ENCODE data around the gene KRT86.

Gene KRT86

DNA sequence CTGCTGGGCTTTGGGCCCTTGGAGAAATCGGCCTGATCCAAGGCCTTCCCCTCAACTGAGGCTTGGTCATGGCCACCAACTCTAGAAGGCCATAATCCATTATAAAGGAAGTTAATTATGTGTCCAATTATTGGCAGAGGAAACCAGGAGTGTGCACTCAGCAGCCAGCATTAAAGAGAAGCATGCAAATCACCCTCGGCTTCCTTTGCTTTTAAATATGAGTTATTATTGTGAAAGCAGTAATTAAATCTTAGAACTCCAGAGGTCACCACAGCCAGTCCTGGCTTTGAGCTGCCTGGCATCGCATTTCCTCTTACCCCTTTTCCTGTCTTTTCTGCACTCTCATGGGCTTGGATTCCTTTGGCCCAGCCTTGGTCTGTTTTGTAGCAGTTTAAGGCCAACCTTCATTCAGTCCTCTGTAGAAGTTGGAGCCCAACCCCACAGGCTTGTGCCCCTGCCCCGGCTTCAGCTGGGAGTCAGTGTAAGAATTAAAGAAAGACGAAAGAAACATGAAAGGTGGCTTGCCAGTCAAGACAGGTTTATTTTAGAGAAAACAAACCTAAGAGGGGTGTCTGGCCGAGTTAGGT lies 14.7 kb upstream of the KRT86 start:
- DNase-seq (ENCODE audit: low read depth) = no peak
- TF ChIP-seq, protein P1, sequence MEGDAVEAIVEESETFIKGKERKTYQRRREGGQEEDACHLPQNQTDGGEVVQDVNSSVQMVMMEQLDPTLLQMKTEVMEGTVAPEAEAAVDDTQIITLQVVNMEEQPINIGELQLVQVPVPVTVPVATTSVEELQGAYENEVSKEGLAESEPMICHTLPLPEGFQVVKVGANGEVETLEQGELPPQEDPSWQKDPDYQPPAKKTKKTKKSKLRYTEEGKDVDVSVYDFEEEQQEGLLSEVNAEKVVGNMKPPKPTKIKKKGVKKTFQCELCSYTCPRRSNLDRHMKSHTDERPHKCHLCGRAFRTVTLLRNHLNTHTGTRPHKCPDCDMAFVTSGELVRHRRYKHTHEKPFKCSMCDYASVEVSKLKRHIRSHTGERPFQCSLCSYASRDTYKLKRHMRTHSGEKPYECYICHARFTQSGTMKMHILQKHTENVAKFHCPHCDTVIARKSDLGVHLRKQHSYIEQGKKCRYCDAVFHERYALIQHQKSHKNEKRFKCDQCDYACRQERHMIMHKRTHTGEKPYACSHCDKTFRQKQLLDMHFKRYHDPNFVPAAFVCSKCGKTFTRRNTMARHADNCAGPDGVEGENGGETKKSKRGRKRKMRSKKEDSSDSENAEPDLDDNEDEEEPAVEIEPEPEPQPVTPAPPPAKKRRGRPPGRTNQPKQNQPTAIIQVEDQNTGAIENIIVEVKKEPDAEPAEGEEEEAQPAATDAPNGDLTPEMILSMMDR (conservative IDR thresholded peaks at IDR 0.05; ENCODE audit: low read depth, low read length) = no peak
- no peak overlapping the region for H3K4me3 ChIP-seq (ENCODE audit: low read depth, low read length)

GRCh38 chr12:52260361-52261207 lies 13.9 kb upstream of the KRT86 start:
- H3K4me3 ChIP-seq (ENCODE audit: low read depth, low read length) = no peak overlapping the region
- peak; percentile 63 for DNase-seq (ENCODE audit: low read depth)
- TF ChIP-seq, protein P1 (conservative IDR thresholded peaks at IDR 0.05; ENCODE audit: low read depth, low read length) = no peak

DNA sequence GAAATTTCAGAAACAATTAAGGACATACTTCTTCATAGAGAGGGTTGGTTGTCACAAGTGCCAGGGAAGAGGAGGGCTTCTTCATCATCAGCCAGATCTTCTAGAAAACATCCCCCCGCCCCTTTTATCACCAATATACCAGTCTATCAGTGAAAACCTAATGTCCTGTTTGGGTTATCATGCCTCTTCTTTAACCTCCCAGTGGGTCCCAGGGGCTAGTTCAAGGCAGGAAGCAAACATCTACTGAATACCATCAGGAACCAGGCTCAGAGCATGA lies 13.3 kb upstream of the KRT86 start:
- H3K4me3 ChIP-seq (ENCODE audit: low read depth, low read length) = no peak overlapping the region
- TF ChIP-seq, protein P1 (conservative IDR thresholded peaks at IDR 0.05; ENCODE audit: low read depth, low read length) = no peak
- no peak for DNase-seq (ENCODE audit: low read depth)

DNA sequence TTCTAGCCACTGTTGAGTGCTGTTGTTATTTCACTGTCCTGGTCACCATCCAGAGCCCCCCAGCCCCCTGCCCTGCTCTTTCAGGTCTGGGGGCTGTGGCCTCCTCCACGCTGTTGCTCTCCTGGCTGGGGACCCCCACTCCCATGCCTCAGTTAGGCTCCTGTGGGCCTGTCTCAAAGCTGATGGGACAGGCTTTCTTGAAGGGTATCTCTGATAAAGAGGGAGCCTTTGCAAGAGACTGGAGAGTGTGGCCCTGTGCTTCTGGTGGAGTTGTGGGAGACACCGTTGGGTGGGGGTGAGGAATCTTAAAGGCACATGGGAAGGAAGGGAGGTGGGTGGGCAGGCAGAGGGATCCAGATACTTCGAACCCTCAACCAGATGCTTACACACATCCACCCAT lies 12.2 kb upstream of the KRT86 start:
- TF ChIP-seq, protein P1 (conservative IDR thresholded peaks at IDR 0.05; ENCODE audit: low read depth, low read length) = no peak
- H3K4me3 ChIP-seq (ENCODE audit: low read depth, low read length) = no peak overlapping the region
- no peak for DNase-seq (ENCODE audit: low read depth)

GRCh38 chr12:52263761-52264434 lies 10.5 kb upstream of the KRT86 start:
- no peak overlapping the region for H3K4me3 ChIP-seq (ENCODE audit: low read depth, low read length)
- TF ChIP-seq, protein P1 (conservative IDR thresholded peaks at IDR 0.05; ENCODE audit: low read depth, low read length) = no peak
- DNase-seq (ENCODE audit: low read depth) = no peak

DNA sequence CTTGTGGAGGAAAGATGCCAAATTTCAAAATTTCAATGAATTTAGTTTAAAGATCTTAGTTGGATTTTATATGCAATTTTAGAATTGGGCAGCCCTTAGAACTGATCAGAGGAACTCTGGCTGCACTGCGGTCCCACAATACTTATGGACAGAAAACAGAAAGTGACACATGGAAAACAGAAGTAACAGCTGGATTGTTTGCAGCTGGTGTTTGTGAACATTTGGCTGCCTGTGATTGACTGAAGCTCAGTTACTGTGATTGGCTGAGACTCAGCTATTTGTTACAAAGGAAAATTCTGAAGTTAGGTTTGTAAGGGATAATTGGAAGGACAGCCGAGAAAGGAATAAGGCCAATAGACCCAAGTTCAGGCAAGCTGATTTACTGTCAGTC lies 10.0 kb upstream of the KRT86 start:
- DNase-seq (ENCODE audit: low read depth) = no peak
- TF ChIP-seq, protein P1 (conservative IDR thresholded peaks at IDR 0.05; ENCODE audit: low read depth, low read length) = no peak
- no peak overlapping the region for H3K4me3 ChIP-seq (ENCODE audit: low read depth, low read length)

Measured in choroid plexus epithelial cell (primary cell).